ENCODE results near the gene ANG.

DNA sequence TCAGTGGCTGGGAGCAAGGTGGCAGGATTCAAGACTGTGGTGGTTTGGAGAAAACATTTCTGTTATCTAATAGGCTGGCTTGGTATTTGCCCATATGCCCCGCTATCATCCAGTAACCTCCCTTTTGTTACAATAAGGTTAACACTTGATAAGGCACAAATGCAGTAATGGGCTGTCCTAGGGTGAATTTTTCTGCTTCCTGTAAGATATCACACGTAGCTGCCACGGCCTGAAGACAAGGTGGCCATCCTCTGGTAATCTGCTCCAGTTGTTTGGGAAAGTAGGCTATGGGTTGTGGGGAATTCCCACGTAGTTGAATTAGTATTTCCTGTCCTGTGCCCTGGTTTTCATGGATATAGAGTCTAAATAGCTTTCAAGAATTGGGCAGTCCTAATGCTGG, 23.1 kb downstream of the ANG start:
- TF ChIP-seq, protein P1, sequence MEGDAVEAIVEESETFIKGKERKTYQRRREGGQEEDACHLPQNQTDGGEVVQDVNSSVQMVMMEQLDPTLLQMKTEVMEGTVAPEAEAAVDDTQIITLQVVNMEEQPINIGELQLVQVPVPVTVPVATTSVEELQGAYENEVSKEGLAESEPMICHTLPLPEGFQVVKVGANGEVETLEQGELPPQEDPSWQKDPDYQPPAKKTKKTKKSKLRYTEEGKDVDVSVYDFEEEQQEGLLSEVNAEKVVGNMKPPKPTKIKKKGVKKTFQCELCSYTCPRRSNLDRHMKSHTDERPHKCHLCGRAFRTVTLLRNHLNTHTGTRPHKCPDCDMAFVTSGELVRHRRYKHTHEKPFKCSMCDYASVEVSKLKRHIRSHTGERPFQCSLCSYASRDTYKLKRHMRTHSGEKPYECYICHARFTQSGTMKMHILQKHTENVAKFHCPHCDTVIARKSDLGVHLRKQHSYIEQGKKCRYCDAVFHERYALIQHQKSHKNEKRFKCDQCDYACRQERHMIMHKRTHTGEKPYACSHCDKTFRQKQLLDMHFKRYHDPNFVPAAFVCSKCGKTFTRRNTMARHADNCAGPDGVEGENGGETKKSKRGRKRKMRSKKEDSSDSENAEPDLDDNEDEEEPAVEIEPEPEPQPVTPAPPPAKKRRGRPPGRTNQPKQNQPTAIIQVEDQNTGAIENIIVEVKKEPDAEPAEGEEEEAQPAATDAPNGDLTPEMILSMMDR (IDR thresholded peaks at IDR 0.05): no peak
- no peak for TF ChIP-seq EZH2 (IDR thresholded peaks at IDR 0.05; ENCODE audit: borderline replicate concordance, insufficient read depth, low read depth, low read length, poor library complexity, severe bottlenecking)

Data from B cell (primary cell).